CD4-positive, alpha-beta T cell treated with Interleukin-2 at 100 ng/mL for 4 hours (primary cell): ENCODE measurements around the gene SHANK3.
"Not testable (repeated sequence)": the region's sequence is repeated elsewhere in the genome, so short reads cannot be mapped to it uniquely, and the experiment has no call there.

Source experiments
- DNase-seq: peaks from one replicate; pipeline ENCODE4 v3.0.0-alpha.2; 2020; ENCODE audit warnings: low spot score

The SHANK3 gene

DNA sequence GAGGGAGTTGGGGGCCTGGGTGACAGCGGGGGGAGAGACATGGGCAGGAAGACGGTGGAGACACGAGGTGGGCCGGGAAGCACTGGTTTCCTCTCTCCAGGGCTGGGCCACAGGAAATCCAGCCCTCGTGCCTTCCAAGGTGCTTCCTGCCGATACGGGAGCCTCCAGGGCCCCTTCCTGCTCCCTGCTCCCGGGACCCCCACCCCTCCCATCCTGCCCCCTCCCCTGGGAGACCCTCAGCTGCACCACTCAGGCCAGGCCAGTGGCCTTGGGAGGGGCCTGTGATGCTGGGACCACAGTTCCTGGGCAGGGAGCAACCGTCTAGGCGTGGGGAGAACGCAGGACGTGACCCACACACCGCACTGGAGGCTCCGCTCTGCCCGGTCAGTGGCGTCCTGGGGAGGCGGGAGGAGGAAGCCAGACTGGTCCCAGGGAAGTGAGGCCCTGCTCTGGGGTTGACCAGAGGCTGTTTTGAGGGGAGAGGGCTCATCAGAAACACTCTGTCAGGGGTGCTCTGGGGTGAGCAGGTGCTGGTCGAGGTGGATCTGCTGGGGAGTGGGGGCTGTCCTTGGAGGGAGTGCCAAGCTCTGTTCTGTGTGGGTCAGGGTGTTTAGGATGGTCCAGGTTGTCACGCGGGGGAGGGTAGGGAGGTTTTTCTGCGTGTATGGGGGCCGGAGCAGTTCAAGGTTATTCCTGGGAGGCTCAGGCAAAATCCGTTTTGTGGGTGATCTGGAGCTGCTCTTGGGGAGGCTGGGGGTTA lies at the start of gene SHANK3:
Gene SHANK3, plus strand, starts transcription at position 353 of the 760 bp plus-strand sequence.
- DNase-seq = no peak

DNA sequence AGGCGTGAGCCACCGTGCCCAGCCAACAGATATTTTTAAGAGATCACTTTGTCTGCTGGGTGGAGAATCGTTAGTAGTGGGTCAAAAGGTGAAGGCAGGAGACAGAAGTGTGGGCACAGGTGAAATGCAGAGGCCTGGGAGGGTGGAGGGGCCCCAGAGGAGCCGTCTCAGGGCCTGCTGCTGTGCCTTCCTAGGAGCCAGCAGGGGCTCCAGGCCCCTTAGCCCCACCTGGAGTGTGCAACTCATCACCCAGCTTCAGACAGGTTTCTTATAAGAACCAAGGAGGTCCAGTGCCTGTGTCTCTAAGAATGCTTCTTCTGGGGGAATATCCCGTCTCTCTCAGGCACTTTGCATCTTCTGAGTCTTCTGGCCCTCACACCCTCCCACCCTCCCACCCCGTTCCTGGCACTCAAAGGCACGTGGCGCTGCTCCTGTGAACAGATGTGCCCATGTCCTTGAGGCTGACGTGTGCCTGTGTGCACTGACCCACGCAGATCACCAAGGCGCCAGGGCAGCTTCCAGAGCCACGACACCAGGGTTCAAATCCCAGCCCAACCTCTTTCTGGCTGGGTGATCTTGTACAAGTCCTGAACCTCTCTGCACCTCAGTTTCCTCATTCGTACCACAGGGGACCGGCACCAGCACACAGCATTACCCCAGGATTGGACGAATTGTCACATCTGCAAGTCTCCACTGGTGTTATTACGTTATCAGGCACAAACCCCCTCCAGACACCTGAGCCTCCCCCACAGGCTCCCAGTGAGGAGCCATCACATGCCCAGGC lies 48.1 kb upstream of the SHANK3 start:
- DNase-seq = no peak

DNA sequence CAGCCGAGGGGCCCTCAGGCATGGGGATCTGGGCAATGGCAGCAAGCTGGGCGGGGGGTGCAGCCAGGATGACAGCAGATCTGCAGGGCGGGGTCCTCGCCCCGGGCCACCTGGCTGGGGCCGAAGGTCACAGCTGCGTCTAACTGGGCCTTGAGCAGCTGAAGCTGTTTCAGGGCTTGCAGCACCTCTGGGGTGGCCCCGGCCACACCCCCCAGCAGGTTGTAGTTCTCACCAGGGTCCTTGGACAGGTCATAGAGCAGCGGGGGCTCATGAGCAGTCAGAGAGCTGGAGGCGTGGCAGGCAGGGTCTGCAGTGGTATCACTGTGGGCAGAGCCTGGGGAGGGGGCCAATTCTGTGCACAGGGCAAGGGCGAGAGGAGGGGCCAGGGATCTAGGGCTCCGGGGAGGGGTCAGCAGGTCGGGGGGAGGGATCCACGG lies 47.5 kb upstream of the SHANK3 start:
- no peak for DNase-seq

DNA sequence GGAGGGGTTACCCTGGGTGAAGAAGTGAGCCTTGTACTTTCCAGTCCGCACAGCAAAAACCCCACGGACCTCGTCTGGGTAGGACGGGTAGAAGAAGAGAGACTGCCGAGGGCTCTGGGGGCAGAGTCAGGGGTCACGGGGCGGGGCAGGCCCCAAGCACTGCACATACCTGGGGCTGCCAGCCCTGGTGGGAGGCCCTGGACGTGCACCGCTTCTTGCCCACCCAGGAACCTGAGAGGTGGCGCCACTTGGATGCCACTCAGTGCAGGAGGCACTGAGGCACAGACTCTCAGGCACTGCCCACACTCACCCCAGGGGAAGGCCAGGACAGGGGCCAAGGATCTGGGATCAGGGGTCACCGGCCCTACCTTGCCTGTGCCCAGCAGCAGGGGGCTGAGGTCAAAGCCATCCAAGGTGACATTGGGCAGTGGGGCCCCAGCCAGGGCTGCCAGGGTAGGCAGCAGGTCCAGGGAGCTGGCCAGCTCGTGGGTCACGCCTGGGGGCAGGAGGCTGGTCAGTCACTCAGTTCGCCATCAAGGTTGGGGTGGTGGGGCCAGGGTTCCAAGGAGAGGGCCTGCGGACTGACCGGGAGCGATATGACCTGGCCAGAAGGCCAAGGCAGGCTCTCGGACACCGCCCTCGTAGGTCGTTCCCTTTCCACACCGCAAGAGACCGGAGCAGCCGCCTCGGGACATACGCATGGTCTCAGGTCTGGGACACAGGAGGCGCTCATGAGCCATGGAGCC lies 46.9 kb upstream of the SHANK3 start:
- no peak for DNase-seq

DNA sequence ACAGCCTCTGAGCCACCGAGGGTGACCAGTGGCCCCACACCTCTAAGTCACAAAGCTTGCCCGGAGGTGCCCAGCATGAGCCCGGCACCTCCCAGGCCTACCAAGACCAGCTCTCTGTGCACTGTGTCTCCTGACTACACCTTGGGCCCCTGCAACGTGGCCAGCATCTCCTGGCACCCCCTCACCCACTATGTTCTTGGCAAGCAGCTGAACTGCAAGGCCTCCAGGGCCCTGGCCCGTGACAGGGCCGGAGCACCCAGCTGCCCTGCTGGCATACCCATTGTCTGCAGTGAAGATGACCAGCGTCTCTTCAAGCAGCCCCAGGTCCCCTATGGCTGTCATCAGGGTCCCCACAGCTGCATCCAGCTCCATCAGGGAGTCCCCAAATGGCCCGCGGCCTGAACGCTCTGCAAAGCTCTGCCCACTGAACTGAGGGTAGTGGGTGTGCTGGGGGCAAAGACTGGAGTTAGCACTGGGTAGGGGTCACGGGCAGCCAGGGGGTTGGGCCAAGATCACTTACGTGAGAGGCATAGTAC lies 46.2 kb upstream of the SHANK3 start:
- DNase-seq = no peak

DNA sequence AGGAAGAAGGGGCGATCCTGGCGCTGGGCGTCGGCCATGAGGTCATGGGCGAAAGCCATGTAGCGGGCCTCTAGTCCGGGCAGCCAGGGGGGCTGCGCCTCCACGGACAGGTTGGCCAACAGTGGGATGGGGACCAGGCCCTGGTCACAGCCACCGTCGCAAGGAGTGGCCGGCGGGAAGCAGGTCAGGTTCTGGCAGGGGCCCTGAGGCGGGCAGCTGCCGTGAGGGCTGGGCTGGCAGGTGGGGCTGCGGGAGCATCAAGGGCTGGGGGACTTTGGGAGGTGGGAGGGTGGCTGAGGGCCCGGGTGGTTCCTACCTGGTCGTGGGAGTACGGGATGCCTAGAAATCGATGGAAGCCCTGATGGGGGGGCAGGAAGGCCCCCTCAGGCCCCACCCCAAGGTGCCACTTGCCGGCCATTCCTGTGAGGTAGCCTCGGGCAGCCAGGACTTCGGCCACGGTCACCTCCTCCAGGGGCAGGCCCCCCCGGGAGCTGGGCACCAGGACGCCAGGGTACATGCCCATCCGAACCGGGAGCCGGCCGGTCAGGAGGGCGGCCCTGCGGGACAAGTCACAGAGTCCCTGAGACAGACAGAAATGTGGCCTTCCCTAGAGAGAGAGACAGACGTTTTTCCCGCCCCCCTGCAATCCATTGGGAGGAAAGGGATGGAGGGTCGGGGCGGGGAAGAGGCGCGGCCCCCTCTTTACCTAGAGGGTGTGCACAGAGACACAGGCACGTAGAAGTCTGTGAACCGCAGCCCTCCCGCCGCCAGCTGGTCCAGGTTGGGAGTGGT lies 45.6 kb upstream of the SHANK3 start:
- no peak for DNase-seq

DNA sequence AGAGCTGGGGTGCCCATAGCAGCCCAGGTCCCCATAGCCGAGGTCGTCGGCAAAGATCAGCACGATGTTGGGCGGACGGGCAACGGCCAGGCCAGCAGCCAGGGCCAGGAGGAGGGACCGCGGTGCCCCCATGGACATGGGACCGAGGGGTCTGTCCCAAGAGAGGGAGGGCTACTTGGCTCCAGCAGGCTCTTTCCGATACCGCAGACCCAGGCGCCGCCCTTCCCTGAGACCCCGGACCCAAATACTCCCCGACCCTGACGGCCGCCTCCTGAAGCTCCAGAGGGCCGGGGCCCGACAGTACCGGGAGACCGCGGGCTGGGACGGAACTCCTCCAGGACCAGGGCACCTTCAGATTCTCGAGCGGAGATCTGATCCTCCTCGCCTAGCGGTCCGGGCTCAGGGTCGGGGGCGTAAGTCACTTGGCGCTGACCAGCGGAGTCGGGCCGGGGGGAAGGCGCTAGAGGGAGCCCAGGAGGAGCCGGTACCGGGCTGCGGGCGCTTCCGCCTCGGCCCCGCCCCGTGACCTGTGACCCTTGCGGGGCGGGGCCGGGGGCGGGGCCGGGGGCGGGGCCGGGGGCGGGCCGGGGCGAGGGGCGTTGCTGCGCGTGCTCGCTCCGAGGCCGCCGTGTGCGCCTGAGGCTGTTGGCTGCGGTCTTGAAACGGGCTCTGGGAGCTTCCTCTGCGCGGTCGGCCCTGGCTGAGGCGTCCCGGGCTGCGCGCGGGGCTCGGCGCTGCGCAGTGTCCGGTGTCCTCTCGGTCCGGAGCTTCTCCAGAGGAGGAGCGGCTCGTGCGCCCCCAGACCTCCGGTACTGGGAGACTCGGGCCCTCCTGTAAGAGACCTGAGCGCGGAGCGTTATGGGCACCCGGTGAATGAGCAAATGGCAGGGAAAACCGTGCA lies 44.7 kb upstream of the SHANK3 start, which contains the start of gene ARSA:
Gene ARSA, minus strand, starts transcription at position 511 of the 901 bp plus-strand sequence. Its CDS starts 373 bp downstream, at position 138.
- peak; percentile 72 for DNase-seq

DNA sequence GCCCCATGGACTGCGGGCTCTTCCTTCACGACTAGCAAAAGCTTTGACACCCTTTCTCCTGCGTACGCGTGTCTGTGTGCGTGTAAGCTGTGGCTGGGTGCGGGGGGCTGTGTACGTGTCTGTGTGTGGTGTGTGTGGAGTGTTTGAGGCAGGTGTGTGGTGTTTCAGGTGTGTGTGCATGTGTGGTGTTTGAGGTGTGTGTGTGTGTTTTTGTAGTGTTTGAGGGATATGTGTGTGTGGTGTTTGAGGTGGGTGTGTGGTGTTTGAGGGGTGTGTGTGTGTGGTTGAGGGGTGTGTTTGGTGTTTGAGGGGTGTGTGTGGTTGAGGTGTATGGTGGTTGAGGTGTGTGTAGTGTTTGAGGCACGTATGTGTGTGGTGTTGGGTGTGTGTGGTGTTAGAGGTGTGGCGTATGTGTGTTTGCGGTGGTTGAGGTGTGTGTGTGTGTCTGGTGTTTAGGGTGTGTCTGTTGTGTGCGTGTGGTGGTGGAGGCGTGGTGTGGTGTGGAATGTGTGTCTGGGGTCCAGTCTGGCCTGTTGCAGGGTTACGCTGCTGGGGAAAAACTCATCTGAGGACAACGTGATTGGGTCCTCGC lies 44.0 kb upstream of the SHANK3 start:
- DNase-seq = peak; percentile 53

DNA sequence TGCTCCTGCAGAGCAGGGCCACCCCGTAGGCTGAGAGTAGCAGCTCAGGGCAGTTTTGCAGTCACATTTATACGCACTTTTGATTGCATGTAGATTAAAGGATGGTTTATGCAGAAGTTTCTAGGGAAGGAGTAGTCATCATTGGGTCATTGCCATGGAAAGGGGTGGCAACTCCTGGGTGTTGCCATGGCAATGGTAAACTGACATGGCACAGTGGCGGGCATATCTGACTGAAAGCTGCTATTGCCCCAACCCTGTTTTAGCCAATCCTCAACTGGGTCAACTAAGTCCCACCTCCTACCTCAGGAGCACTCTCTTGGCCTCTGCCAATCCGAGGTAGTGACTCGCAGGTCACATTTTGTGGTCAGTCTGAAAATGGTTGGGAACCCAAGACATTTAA lies 42.2 kb upstream of the SHANK3 start:
- no peak for DNase-seq

DNA sequence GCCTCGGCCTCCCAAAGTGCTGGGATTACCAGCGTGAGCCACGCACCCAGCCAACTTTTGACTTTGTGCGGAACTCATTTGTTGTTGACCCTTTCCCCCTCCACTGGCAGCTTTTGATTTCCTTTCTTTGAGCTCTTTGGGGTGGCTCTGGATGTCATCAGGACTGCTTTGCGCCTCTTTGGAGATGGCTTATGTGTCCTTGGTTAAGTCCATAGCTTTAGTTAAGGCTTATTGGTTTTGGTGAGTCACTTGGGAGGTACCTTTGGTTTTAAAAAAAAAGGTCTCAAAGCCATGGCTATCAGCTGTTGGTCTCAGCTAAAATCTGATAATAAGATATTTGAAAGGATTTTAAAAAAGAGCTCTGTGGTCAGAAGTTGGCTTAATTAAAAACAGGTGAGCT lies 39.5 kb upstream of the SHANK3 start:
- no peak for DNase-seq

DNA sequence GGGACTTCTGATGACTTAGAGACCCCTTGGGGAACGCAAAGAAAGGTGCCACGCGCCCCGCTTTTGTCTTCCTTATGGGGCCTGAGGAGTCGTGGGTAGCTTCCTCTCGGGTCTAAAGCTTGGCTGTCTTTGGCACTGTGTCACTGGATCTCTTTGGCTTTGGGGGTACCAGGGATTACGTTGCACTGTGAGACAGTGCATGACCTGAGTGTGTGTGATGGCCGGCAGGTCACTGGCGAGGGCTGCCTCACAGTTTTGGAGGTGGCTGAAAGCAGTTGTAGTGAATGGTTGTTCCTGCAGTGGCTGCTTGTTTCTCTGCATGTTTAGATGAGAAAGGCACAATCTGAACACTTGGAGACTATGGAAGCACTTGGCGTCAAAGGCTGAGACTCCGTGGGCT lies 38.9 kb upstream of the SHANK3 start:
- no peak for DNase-seq

DNA sequence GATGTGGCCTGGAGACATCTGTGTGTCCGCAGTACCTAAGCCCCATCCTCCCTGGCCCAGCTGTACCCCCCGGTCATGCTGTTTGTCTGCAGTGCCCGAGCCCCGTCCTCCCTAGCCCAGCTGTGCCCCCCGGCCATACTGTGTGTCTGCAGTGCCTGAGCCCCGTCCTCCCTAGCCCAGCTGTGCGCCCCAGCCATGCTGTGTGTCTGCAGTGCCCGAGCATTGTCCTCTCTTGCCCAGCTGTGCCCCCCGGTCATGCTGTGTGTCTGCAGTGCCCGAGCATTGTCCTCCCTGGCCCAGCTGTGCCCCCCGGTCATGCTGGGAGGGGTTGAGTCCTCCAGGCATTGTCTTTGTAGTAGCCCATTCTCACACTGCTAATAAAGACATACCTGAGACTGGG lies 37.0 kb upstream of the SHANK3 start:
- no peak for DNase-seq

DNA sequence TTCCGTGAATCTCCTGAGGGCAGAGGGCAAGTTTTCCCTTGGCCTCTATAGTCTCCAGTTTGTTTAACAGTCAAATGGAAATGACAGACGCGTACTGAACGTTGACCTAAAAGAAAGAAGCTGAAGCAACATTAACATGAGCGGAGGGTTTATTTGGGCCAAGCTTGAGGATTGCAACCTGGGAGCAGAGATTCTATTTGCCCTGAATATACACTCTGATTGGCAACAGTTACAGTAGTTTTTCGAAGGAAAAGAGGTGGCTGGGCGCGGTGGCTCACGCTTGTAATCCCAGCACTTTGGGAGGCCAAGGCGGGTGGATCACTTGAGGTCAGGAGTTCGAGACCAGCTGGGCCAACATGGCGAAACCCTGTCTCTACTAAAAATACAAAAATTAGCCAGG lies 32.3 kb upstream of the SHANK3 start:
- DNase-seq = not testable (repeated sequence)

DNA sequence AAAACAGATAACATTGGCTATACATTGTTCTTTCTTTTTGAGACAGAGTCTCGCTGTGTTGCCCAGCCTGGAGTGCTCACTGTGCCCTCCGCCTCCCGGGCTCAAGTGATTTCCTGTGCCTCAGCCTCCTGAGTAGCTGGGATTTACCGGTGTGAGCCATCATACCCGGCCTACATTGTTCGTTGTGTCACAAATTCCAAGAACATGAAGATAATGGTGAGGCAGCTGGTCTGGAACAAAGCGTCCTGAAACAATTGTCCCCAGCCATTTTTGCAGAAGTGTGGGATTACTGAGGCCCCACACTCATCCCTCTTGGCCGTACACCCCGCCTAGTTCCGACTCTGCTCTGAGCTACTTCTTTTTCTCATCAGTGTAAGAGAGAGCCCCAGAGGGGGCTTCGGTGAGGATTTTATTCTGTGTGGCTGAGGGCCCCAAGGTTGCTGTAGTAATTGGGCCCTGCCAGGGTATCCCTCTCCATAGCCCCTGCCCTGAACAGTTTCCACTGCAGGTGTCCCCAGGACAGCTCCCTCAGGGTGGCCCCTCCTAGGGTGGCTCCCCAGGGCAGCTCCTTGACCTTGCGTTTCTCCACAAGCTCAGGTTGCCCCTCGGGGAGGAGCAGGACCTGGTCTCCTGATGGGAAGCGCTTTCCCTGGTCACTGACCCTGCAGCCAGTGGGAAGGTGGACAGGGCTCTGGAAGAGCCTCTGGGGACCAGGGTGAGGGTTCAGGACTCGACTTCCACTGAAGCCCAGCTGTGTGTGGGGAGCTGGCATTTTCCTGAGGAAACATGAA lies 31.6 kb upstream of the SHANK3 start:
- no peak for DNase-seq

DNA sequence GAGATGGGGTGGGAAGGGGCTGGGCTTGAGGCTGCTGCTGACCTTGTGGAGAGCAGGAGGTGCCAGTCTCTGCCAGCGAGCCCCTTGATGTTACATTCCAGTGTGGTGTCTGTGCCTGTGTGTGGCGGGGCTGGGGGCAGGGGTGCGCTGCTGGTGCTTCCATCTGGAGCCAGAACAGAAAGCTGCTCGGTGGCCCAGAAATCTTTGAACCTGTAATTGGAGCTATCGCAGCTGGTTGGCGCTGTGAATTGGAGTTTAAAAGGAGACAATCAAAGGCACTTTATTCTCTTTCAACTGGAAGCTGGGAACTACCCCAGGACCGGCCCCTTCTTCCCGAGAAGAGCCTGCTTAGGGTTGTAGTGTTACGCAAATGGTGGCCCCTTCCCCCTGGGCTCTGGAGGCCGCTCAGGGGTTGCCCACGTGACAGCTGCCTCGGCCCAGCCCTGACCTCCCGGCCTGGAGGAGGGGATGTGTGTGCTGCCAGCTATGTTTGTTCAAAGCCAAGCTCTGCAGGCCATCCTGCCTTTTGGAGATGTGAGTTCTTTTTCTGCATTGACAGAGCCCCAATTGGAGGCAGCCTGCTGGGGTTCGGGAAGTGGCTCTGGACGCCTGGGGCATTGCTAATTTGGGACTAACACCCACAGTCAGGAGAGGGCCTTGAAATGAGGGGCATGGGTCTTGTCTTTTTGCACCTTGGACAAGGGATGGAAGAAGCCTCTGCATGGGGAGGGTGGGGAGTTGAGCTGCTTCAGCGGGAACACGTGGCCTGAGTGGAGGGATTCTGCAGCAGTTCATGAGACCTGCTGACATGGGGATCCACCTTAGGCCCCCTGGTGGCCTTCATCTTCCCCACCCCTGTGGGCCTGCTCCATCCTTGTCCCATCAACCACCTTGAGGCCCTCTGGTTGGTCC lies 30.7 kb upstream of the SHANK3 start:
- DNase-seq = no peak

DNA sequence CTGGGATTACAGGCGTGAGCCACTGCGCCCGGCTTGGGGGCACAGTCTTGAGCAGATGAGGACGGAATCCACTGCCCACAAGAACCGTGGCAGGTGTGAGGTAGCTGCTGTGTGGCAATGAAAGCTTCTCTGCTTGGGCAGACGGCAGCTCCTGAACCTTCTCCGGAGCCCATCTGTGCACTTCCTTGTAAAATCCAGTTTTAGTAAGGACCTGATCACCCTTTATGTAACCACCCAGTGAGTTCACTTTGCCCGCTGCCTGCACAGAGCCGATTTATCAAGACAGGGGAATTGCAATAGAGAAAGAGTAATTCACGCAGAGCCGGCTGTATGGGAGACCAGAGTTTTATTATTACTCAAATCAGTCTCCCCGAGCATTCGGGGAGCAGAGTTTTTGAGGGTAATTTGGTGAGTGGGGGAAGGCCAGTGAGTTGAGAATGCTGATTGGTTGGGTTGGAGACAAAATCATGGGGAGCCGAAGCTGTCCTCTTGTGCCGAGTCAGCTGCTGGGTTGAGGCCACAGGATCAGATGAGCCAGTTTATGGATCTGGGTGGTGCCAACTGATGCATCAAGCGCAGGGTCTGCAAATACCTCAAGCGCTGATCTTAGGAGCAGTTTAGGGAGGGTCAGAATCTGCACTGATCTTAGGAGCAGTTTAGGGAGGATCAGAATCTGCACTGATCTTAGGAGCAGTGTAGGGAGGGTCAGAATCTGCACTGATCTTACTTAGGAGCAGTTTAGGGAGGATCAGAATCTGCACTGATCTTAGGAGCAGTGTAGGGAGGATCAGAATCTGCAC lies 29.4 kb upstream of the SHANK3 start:
- DNase-seq = not testable (repeated sequence)

DNA sequence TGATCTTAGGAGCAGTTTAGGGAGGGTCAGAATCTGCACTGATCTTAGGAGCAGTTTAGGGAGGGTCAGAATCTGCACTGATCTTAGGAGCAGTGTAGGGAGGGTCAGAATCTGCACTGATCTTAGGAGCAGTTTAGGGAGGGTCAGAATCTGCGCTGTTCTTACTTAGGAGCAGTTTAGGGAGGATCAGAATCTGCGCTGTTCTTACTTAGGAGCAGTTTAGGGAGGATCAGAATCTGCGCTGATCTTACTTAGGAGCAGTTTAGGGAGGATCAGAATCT lies 28.9 kb upstream of the SHANK3 start:
- DNase-seq = not testable (repeated sequence)

DNA sequence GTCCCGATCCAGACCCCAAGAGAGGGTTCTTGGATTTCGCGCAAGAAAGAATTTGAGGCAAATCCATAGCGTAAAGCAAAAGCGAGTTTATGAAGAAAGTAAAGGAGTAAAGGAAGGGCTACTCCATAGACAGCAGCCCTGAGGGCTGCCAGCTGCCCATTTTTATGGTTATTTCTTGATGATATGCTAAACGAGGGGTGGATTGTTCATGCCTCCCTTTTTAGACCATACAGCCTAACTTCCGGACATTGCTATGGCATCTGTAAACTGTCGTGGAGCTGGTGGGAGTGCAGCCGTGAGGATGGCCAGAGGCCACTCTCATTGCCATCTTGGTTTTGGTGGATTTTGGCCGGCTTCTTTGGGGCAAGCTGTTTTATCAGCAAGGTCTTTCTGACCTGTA lies 19.4 kb upstream of the SHANK3 start:
- no peak for DNase-seq
